GM06990 (cell line): ENCODE measurements around the gene YAF2.

Experiments used
- DNase-seq: peaks from one replicate; pipeline ENCODE4 v3.0.0-alpha.2; 2011; ENCODE audit not compliant: insufficient read length; ENCODE audit errors: extremely low read depth
- H3K27me3 ChIP-seq: replicated peaks from 2 replicates; pipeline ENCODE4 v1.6.0; 2011; ENCODE audit warnings: low read length; ENCODE audit not compliant: control insufficient read depth, insufficient read depth
- H3K36me3 ChIP-seq: 2 replicates; pipeline ENCODE4 v1.5.1; 2011; ENCODE audit warnings: low read length; ENCODE audit not compliant: control insufficient read depth, insufficient read depth
- H3K4me3 ChIP-seq: replicated peaks from 2 replicates; pipeline ENCODE4 v1.5.1; 2011; ENCODE audit warnings: low read depth, mild to moderate bottlenecking, control low read depth, low read length
- CTCF ChIP-seq: IDR thresholded peaks from 2 replicates; pipeline ENCODE4 v1.5.1; 2011; ENCODE audit warnings: low read length, control low read depth, mild to moderate bottlenecking, inconsistent platforms; ENCODE audit not compliant: insufficient read depth, poor library complexity, severe bottlenecking

YAF2 gene

GRCh38 chr12:42172441-42173210 is 65.4 kb downstream of the YAF2 start:
- no peaks in the 10 kb centered on the region for H3K27me3 ChIP-seq
- TF ChIP-seq CTCF: no peak

GRCh38 chr12:42167711-42168110 is 70.3 kb downstream of the YAF2 start:
- no peak overlapping the region for H3K4me3 ChIP-seq
- DNase-seq: no peak
- H3K36me3 ChIP-seq: peaks cover 2% of the 10 kb centered on the region; the same call in 1 of the 2 replicates
- H3K27me3 ChIP-seq: no peaks in the 10 kb centered on the region
- TF ChIP-seq CTCF: no peak

More at GRCh38 chr12:42172441-42173210, 65.4 kb downstream of the YAF2 start:
- Histone ChIP-seq H3K4me3 (no peak overlapping the region), H3K36me3 (peaks cover 4% of the 10 kb centered on the region; the same call in 1 of the 2 replicates)
- DNase-seq: no peak

- Histone ChIP-seq H3K36me3 (no peaks in the 10 kb centered on the region), H3K27me3 (no peaks in the 10 kb centered on the region), H3K4me3 (no peak overlapping the region)
- DNase-seq: no peak
- TF ChIP-seq CTCF: no peak
Measured at GRCh38 chr12:42166501-42166900, 71.5 kb downstream of the YAF2 start.

- peaks cover 1% of the 10 kb centered on the region; the same call in 1 of the 2 replicates for H3K36me3 ChIP-seq
- no peak for TF ChIP-seq CTCF
- no peak overlapping the region for H3K4me3 ChIP-seq
- no peak for DNase-seq
- H3K27me3 ChIP-seq: no peaks in the 10 kb centered on the region
Measured at GRCh38 chr12:42163913-42164312, 74.1 kb downstream of the YAF2 start.

GRCh38 chr12:42162965-42163364 is 75.1 kb downstream of the YAF2 start:
- Histone ChIP-seq H3K36me3 (peaks cover 1% of the 10 kb centered on the region; the same call in 1 of the 2 replicates), H3K27me3 (no peaks in the 10 kb centered on the region), H3K4me3 (no peak overlapping the region)
- no peak for TF ChIP-seq CTCF
- no peak for DNase-seq
